CD1c-positive myeloid dendritic cell (primary cell): ENCODE measurements around the gene IQGAP2.

ENCODE experiments used
- DNase-seq: peaks from one replicate; pipeline ENCODE4 v3.0.0-alpha.2; 2016; ENCODE audit errors: extremely low spot score

Gene IQGAP2

DNA sequence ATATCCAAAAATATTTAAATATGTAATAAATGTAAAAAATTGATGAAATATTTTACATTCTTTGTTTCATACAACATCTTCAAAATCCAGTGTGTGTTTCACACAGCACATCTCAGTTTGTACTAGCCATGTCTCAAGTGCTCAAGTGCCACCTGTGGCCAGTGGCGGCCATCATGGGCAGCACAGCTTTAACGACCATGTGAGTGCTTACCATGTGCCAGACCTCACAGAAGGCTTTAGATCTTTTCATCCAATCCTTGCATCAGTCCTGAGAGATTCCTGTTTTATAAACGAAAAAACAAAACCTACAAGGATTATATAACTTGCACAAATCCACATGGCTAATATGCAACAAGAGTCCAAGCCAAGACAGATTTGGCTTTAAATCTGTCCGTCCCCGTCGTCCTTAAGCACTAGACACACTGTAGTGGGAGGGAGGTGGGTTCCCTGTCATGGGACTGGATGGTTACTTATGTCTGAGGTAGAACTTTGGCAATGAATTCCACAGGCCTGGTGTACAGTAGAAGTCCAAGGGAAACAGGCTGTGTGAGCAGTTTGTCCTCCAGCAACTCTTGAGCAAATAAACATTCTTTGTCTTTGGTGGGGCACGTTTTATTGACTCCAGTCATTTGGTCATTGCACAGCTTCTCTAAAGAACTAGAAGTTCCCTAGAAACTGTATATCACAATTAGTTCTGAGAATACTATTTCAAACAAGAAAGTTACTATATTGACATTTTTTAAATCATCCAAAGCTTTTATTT, 287.8 kb downstream of the IQGAP2 start:
- no peak for DNase-seq

DNA sequence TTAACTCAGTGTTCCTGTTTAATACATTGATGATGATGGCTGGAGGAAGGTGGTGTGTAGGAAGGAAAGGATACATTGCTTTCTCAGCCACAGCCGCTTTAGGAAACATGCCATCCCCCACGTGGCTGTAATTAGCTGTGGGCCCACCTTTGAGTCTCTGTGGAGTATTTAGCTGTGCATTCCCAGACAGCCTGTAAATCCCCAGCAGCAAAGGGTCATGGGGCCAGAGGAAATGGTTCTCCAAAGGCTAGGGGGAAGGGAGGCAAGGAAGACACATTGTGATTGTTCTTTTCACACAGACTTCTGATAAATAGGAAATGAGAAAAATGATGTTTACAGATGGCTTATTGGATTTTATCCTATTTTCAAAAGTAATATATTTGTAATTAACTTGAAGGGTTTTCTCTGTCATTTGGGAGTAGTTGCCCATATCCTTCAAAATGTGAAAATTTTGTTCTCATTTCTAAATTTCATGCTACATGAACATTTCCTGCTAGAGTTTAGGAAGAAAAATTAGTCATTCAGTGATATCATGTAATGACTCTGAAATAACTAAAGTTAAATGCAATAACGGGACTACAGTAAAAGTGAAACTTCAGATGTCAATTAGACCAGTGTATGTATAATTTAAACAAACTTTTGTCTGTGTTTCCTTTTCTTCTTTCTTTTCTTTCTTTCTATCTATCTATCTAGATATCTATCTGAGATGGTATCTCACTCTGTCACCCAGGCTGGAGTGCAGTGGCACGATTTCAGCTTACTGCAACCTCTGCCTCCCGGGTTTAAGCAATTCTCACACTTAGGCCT, 288.6 kb downstream of the IQGAP2 start:
- no peak for DNase-seq

DNA sequence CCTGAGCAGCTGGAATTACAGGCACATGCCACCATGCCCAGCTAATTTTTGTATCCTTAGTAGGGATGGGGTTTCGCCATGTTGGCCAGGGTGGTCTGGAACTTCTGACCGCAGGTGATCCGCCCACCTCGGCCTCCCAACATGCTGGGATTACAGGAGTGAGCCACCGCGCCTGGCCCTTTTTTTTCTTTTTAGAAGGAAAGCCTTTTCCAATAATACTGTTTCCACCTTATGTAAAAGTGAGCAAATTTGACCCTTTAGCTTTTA, 289.1 kb downstream of the IQGAP2 start:
- no peak for DNase-seq

DNA sequence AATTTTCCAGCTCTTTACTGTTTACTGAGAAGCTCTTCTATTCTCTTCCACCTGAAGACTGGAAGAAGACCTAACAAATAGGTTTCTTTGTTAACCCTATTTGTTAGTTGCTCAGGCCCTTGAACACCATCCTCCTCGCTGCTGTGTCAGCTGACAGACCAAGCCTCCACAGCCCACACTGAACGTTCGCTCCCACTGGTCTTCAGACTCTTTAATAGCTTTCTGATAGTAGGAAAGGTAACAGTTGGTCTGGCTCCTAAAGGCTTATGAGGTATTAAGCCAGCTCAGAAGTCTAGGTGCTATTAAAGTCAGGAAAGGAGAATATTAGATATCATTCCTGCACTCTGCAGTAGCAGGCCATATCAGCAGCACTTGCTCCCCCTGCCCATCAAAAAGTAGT, 289.6 kb downstream of the IQGAP2 start:
- no peak for DNase-seq

DNA sequence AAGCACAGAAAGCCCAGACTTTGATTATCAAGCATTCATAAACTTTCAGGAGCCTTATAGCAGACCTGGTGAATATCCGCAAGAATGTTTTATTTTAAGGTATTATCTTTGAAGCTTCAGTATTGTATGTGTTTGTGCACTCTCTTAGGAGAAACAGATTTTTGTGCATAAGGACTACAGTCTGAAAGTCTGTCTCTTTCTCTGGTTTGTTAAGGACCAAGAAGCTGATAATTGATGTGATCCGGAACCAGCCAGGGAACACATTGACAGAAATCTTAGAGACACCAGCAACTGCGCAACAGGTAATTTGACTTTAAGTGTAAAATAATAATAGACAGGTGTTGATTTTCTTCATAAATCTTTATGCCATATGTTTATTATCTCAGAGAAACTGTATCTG, 290.1 kb downstream of the IQGAP2 start:
- DNase-seq: no peak

DNA sequence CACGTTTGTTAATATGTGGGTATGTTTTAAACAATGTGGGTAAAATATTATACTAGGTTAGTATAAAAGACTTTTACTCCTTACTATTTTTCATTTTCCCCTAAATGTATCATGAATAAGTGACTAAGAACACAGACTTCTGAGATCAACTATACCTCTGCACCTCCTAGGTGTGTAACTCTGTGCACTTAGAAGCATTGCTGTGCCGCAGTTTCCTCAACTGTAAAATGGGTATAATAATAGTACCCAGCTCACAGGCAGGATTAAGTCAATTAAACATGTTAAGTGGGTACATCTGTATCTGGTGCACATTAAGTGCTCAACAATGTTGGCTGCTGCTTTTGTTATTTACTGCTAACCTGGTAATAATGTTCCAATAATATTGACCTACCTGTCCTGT, 291.2 kb downstream of the IQGAP2 start:
- no peak for DNase-seq

DNA sequence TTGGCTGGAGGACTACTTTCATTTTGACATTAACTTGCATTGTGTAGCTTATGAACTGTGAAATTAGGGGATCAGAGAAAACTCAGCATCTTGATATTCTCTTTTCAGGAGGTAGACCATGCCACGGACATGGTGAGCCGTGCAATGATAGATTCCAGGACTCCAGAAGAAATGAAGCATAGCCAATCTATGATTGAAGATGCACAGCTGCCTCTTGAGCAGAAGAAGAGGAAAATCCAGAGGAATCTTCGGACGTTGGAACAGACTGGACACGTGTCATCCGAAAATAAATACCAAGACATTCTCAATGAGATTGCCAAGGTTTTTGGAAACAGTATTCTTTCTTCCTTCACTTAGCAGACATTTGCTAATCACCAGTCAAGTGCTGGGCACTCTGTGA, 292.3 kb downstream of the IQGAP2 start:
- DNase-seq: no peak

DNA sequence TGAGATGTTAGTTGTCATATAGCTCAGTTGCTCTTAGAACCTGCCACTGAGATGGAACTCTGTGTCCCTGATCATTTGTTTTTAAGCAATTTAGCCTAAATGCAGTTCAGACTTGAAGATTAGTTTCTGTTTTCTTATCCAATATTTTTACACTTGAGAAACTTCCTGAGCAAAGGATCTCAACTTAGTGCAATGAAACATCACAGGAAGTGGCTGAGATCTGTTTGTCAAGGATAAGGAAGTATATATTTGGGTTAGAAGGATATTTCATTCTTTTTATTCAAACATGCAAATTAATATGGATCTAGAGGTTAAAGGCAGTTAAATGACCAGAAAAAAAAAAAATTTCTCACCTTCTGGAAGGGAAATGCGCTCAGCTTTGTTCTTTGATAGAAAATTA, 293.2 kb downstream of the IQGAP2 start:
- DNase-seq: no peak

DNA sequence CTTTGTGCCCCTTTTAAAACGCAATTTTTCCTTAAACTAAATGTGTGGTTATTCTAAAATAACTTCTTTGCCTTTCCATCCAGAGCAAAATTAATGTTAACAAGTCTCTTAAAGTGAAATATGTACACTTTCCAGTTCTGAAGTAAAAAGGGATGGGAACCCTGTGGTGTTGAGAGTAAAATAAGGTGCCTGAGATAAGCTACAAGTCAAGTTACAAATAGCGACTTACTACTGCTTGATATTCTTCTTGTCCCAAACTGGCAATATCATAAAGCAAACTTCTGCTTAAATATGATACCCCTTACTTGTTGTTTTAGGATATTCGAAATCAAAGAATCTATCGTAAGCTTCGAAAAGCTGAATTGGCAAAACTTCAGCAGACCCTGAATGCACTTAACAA, 294.6 kb downstream of the IQGAP2 start:
- DNase-seq: no peak

DNA sequence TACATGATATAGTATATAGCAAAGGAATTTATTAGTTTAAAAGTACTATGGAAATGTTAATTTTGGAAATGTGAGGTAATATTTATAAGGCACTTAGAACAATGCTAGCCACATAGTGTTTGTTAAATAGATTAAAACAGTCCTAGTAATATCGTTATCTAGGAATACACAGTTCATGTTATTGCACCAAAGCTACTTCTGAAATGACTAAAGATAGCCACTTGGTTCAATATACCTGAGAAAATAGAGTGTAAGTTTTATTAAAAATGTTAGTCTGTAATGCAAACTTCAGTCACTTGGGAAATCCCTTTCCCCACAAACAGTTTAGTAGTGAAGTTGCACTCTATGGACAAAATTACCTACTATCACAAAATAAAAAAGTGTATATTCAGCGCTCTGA, 297.5 kb downstream of the IQGAP2 start:
- no peak for DNase-seq

DNA sequence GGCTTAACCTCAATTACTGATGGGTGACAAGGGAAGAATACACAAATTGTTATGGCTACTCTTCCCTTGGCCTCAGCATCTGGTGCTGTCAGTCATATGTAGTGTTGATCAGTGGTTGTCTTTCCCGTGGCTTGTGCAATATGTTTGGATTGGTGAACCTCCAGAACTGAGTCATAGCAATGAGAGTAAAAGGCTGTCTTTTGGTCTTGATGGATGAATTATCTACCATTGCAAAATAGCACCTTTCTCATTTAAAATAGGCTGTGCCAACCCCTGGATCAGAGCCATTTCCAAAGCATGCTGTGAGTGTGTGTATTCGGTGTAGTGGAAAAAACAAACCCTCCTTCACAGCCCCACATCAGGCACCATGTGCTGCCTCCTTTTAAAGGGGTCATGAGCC, 298.2 kb downstream of the IQGAP2 start:
- no peak for DNase-seq

DNA sequence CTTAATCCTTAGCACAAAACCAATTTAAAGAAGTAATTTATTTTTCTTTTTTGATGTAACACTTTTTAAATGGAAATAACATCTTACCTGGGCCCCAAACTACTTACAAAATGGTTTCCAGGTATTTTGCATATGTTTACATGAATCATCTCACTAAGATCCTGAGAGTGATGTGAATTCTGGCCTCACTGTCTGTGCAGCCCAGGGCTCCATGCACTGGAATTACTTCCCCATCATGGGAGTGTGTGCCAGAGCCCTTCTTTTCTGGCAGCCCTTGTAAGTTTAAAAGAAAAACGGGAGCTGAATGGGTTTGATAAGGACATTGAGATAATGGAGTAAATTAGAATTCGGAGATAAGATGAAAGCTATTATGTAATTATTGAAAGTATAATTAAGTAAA, 300.6 kb downstream of the IQGAP2 start:
- no peak for DNase-seq

DNA sequence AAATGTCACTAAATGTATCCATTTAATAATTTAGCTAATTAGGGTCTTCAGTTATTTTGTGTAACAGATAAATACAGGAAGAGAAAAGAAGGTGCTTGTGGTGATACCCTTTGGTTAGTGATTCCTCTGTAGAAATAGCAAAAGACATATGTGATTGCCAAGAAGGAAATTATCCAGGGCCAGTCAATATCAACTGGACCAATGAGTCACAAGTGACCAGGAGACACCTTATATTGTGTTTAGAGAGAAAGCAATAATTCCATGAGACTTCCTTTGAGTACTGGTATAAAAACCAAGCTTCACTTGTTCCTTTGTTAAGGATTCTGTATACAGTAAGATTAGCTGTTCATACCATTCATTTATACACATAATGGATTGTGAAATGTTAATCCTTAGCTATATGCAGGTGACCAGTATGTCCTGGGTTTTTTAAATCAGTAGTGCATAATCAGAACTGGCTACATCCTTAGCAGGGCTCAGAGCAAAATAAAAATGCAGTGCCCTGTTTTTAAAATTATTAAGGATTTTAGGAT, 301.1 kb downstream of the IQGAP2 start:
- DNase-seq: no peak

DNA sequence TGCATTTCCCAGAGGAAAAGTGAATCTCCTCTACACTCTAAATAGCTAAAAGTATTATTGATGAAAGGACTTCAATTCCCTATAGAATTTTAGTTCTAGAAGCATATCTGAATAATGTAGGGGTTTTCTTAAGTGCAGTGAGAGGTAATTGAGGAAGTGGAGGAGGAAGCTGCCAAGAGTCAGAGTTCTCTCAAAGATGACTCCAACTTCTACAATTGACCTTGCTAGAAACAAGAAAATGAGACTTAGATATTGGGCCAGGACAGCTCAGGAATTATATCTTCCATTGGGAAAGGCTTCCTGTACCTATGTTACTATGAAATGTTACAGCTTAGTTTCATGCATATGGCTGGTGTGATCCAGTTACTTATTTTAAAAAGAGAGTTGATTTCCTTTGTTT, 302.5 kb downstream of the IQGAP2 start:
- peak; percentile 30 for DNase-seq

DNA sequence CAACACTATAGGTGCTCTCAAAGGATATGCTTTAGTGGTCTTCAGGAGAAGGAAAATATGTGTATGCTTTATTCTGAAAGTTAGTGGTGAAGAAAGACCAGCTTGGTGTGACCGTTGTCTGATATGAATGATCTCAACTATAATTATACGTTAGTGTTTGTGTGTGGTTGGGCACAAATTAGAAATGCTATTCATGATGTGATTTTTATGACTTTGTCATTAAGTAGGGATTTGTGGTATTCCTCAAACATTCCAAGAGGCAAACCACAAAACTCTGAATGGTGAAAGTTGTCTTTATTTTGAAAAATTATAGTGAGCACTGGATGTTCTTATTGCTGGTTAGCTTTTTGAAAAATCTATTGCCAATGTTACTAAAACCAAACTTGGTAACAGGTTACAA, 306.7 kb downstream of the IQGAP2 start:
- DNase-seq: no peak

DNA sequence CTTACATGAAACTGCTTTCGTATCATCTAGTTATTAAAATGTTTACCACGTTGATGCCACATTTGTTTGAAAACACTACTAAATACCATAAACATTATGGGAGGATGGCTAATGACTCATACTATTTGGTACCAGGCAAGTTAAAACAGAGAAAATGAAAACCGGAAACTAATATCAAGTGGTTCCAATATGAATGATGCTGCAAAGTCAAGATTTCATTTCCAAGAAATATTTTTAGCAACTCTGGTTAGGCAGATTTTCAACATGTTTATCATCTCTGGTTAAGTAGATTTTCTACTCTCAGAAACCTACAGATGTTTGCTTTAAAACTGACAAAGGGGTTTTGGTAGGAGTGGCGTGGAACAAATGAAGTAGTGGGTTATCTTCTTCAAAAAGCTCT, 307.9 kb downstream of the IQGAP2 start:
- DNase-seq: no peak

DNA sequence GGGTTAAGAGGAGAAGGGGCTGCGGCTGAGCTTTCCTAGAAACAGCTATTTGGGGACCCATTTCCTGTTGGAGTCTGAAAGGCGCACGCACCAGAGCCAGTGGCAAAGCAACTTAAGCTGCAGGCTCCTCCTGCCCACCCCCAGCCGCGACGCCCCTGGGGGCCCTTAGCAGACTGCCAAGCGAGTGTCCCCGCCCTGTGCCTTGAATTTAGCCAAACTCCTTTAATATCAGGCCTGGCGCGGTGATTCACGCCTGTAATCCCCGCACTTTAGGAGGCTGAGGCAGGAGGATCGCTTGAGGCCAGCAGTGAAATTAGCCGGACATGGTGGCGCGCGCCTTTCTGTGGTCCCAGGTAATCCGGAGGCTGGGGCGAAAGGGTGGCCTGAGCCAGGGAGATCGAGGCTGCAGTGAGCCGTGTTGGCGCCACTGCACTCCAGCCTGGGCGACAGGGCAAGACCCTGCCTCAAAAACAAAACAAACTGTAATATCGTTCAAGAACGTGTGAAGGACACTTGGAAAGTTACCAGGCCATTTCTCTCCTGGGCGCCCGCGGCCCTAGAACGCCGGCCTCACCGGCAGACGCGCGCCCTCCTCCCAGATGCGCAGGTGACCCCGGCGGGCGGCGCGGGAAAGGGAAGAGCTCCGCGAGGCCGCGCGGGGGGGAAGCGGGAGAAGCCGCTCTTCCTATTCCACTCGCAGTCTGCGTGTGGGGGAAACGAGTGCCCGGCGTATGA, 311.8 kb downstream of the IQGAP2 start:
- DNase-seq: no peak

DNA sequence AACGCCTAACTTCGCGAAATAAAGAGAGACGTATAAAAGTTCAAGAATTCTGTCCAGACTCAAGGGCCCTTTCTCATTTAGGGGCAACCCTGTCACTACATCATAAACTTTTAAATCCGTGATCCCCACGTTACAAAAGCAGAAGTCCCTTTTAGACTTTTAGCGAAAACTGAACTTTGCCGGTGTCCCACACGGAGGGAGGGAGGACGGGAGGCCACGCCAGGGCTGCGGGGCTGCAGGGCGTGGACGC, 312.3 kb downstream of the IQGAP2 start:
- peak; percentile 48 for DNase-seq

DNA sequence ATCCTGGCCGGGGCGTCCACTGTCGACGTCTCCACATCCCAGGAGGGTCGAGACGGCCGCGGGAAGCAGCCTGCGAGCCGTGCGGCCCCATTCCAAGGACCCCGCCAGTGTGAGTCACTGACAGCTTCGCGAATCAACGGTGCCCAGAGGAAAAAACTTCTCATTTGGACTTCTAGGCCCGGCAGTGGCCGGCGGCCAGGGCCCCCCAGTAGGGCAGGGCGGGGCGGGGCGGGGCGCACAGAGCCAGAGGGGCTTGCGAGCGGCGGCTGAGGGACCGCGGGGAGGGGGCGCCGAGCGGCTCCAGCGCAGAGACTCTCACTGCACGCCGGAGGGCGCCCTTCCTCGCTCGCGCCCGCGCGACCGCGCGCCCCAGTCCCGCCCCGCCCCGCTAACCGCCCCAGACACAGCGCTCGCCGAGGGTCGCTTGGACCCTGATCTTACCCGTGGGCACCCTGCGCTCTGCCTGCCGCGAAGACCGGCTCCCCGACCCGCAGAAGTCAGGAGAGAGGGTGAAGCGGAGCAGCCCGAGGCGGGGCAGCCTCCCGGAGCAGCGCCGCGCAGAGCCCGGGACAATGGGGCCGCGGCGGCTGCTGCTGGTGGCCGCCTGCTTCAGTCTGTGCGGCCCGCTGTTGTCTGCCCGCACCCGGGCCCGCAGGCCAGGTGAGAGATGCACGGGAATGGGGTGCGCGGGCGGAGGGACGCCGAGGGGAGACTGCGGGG, 312.8 kb downstream of the IQGAP2 start, which contains the start of gene F2R:
TSS of gene F2R (plus strand) at position 391 of the 720 bp plus-strand sequence. CDS start at position 573, 182 bp downstream.
- peak; percentile 46 for DNase-seq

DNA sequence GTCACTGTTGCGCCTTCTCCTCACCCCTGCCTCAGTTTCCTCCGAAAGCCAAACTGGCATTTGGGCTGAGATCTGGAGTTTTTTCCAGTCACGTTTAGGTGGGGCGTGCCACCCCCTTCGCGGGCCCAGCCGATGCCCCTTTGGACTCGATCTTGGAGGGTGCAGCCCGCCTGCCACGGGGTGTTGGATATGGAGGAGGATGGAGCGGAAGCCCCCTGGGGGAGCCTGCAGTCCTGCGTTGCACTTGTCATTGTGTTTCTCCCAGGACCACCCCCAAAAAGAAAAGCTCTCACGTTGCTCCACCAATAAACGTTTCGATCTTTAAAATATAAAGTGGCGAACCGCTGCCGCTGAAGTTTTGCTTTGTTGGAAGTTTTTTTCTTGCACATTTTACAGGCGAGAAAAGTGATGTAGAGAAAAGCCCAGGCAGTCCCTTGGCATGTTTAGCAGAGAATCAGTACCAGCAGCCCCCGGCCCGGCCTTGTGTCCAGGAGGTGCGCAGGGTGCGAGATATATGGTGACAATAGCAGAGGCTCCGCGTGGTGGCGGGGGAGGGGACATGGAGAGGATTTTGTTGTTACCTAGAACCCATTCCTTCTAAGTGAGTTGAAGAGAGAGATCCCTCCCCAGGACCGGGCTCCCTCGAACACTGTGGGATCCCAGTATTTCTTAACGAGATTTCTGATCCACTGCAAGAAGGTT, 313.5 kb downstream of the IQGAP2 start:
- no peak for DNase-seq

DNA sequence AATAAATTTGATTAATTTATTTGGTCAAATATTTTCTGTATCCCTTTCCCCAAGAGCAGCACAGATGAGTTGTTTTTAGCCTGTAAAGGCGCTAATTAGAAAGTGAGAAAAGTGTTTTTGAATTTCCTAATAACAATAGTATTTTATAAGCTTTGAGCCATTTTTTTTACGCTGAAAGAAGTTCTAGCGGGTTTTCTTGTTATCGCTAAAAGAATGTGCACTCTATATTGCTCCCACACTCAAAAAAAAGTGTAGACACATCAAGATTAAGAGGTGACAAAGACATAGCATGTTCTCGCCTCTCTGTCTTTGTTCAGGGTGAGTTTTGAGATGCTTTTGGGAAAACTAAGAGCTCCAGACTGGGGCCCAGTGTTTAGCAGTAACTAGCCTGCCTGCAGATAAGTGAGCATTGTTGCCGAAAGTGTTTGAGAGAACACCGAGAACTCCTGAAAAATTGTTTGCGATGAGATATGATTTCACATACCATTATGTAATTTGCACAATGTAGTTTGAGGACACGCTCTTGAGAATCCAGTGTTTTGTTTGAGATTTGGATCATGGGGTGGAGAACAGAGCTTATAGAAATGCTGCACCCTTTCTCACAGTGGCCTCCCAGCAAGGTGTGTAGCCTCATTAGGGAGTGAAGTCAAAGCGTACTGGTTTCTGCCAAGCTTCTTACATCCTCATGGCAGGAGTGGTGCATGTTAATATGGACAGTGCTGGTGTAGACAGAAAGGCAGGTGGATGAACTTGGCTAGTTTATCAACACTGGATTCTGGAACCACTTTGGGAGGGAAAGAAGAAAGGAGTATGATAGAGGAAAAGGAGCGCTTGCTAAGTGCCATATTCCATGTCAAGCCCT, 314.4 kb downstream of the IQGAP2 start:
- no peak for DNase-seq
